Activated CD8-positive, alpha-beta memory T cell treated with anti-CD3 and anti-CD28 coated beads for 1 hour (primary cell): ENCODE data around the gene TCERG1L.

Experiments used
- DNase-seq, 2 donors: peaks; one replicate each; pipeline ENCODE4 v3.0.0-alpha.2; 2020; ENCODE audit warnings: low read depth in 1 of 2; ENCODE audit errors: extremely low read depth in 1 of 2

The TCERG1L gene

DNA sequence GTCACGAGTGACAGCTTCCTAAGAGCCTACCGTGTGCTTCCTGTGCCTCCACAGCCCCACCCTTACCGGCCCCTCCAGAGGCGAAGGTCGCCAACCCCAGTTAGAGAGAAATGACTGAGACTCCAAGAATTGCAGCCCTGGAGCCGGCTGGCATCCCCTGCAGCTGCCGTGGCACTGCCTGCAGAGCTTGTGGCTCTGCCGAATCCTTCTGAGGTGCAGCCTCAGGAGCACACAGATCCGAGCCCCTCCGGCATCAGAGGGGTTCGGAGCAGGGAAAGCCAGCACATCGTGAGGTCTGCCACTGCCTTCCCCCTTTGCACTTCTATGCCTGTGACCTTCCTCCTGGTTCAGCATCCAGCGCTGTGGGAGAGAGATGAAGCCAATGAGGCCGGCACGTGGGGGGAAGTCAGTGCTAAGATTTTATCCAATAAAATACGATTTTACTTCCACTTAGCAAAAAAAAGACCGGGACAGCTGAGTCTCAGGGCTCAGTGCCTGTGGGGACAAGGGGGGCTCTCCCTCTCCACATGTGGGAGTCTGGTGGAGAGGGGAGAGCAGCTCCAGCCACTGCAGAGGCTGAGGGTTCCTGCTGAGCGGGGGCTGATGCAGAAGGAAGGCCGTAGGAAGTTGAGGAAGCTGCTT is 80.1 kb downstream of the TCERG1L start:
- DNase-seq, result no peak

DNA sequence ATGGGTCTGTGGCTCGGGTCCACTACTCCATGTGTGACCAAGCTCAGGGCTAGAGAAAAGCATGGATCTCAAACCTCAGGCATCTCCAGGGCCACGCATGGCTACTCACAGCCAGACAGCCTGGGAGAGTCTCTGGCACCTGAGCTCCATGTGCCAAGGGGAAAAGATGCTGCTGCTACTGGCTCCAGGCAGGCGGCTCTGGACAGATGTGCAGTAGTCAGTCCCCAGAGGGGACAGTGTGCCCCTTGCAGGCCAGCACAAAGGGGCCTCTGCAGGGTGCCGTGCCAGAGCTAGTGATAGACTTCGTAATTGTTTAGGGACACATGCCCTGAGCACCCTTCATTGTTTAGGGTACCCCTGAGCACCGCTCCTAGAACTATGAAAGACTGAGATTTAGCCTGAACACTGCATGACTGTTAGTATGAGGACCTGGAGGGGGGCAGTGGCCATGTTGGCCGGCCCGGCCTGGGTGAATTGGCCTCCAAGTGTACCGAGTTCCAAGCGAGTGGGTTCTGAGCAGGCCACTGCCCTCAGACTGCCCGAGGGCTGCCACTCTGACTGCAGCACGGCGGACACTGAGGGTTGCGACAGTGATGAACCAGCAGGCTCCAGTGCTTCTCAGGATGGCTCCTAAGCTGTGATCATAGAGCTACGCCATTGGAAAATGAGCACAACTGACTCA is 80.7 kb downstream of the TCERG1L start:
- DNase-seq, result no peak

DNA sequence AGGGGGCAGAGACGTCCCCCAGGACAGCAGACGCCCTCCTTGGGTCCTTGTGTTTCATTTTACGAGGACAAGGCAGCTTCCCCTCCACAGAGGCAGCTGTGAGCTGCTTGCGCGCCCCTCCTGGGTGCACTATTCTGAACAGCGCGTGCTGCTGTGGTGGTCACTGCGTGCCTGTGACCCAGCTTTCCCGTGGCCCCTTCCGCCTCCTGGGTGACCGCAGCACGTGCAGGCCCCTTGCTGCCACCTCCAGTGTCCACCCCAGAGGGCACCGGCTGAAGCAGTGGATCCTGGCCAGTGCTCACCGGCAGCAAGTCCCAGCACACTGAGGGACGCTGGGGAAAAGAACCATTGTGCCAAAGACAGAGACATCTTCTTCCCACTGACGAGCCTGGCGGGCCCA is 81.4 kb downstream of the TCERG1L start:
- DNase-seq, result no peak

DNA sequence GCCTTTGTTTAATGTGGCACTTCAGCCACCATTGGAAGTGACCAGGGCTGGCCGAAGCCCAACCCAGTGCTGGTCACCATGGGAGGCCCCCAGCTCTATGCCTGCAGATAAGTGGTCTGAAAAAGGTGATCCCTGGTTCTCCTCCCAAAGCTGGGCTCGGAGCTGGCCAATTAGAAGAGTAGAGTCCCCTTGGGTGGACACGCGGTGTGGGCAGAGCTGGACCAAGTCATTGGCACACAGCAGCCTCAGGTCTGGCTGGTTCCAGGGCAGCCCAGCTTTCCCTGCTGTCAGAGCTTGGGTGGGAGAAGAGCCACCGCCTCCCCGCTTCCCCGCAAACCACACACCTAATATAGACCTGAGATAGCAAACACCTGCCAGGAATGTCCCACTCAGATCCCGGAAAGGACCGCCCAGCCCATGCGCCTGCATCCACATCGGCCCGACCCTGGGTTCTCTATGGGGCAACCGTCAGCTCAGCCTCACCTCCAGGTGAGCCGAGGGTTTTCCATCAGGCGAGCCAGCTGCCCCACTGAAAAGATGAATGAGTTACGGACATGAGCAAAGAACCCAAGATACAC is 84.3 kb downstream of the TCERG1L start:
- DNase-seq, result no peak

DNA sequence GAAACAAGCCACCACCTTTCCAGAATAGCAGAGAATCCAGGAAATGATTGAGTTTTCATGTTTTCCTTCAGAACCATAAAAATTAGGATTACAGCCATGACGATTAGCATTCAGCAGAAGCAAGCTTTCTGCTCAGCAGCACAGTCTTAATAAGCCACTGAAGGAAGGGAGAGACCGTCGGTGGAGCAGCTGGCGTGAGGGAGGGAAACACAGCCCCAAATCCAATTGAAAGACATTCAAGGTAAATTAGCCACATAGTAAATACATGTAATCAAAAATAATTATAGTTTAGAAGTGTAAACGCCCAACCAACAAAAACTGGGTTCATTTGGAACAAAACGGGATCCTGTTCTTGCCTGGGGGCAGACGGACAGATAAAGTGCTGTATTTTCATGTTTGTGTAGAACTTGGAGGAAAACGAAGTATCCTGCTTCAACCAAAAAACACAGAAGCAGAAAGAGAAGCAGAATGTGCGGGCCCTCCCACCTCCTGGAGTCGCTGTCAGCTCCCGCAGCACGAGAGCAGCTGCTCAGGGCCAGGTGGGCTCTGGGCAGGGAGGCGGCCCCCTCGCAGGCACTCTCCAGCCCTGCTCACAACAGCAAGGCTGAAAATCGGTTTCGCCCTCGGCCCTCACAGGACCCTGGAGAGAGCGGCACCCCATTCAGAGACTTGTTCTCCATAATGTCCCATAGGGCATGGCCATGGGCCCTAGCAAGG is 84.9 kb downstream of the TCERG1L start:
- no peak for DNase-seq

DNA sequence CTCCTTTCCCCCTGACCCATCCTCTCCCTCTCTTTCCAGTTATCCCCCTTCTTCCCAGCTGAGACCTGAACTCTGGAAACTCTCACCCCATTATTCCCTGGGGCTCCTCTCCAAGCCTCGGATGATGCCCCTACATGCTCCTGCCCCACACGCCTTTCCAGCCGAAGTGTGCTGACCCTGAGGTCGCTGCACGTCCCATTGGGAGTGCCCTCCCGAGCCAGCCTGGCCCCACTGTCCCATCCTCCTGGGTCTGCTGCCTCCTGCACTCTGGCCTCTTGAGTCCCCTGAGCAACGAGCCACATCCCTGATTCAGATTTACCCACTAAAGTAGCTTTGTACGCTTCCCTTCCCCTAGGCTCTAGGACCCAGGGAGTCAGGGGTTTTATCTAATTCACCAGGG is 87.4 kb downstream of the TCERG1L start:
- no peak for DNase-seq

DNA sequence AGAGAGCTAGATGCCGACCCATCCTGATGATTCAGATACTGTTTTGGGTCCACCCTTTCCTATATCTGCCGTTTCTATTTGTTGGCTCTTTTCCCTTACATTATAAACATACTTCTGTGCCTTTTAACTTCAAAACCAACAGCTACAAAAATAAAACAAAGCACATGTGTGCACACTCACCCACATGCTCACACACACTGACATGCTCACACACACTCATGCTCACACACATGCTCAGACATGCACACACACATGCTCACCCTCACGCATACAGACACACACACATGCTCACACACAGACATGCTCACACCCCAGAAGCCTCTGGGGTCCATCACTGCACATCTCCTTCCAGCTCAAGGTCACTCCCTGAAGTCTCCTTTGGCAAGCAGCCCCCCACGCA is 88.1 kb downstream of the TCERG1L start:
- no peak for DNase-seq

DNA sequence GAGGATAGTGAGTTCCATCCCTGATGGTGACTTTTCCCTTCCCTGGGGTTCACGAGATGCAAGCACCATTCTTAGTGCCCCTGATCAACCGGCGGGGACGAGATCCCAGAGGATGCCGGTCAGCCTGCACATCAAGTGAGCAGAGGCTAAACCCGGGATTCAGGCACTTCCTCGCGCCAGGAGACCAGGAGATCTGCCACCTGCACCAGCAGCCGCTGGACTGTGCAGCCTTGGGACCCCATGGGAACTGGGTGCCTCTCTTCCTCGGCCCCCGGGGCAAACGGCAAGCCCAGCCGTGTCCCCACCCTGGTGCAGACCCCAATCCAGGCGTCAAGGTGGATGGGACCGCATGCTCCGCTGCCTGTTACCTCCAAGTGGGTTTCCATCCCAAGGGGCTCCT is 88.5 kb downstream of the TCERG1L start:
- DNase-seq, result no peak

DNA sequence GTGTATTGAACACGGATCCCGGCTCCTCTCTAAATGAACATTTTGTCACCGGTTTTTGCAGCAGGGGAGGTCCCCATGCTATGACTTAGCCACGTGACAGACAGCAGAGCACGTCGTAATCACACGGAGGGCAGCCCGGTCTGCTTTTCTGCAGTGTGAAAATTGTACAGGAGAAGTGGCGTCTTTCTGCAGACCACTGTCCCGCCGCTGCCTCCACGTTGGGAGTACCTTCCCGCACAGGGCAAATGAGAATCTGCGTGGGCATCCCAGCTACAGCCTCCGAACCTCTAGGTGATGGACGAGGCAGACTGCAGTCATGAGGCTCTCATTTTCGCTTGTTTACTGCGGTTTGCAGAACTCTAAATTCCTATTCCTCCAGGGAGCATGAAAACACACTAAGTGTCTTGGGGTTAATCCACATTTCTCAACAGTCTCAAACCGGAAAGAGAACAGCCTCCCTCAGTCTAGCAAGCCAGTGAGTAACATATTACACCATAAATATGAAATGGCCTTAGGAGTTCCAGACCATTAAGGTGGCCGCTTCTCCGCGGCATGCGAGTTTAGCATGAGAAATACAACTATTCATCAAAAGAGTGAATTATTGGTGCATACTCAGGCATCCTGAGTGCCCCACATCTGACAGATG is 89.8 kb downstream of the TCERG1L start:
- no peak for DNase-seq

DNA sequence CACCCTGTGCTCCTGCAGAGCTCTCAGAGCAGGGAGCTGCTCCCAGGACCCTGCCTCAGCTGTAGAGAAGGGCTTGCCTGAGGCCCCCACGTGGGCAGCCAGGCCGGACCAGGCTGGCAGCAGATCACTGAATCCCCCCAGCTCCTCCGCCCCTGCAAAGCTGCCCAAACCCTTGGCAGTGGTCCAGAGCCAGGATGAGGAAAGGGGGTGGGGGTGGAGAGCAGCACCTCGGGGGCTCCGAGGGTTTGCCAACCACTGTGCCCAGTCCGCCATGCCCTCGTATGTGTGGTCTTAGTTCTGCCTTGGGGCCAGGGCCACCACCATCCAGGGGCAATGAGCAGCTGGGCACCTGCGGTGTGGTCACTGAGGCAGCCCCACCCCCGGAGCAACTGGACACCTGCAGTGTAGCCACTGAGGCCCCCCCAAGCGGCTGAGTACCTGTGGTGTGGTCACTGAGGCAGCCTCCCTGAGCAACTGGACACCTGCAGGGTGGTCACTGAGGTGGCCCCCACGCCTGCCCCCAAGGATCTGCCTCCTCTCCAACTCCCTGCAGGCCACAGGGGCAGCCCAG is 90.8 kb downstream of the TCERG1L start:
- no peak for DNase-seq

DNA sequence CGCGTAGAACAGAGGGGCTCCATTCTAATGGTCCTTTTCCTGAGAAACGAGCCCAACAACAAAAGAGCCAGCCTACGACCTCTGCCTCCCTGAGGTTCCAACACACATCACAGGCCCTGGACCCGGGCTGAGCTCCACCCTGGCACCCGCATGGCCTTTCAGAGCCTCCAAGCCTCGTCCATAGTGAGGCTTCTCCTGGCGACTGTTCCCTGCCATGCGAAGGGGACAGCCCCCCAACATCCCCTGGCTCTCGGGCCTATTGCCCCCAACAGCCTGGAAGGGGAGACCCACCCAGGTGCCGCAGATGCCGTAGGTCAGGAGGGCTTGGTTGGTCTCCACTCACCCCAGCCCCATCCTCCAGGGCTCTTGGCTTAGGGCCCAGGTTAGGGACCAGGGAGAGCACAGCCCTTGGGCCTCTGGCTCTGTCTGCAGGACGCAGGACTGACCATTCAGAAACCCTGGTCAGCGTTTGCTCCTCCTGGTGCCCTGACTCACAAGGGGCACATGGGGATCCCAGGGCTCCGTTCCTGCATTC is 91.5 kb downstream of the TCERG1L start:
- no peak for DNase-seq

DNA sequence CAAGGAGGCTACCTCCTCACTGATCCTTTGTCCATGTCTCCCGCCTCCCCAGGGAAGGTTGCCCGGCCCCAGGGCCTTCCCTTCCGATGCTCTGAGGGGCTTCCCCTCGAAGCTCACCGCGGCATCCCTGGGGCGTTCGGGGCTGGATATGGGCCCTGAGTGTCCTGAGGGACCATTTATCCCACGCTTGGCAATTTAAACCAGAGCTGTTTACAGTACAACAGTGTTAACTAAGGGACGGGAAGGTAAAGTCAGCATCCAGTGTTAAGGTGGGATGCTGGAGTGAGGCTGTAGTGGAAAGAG is 92.0 kb downstream of the TCERG1L start:
- no peak for DNase-seq

DNA sequence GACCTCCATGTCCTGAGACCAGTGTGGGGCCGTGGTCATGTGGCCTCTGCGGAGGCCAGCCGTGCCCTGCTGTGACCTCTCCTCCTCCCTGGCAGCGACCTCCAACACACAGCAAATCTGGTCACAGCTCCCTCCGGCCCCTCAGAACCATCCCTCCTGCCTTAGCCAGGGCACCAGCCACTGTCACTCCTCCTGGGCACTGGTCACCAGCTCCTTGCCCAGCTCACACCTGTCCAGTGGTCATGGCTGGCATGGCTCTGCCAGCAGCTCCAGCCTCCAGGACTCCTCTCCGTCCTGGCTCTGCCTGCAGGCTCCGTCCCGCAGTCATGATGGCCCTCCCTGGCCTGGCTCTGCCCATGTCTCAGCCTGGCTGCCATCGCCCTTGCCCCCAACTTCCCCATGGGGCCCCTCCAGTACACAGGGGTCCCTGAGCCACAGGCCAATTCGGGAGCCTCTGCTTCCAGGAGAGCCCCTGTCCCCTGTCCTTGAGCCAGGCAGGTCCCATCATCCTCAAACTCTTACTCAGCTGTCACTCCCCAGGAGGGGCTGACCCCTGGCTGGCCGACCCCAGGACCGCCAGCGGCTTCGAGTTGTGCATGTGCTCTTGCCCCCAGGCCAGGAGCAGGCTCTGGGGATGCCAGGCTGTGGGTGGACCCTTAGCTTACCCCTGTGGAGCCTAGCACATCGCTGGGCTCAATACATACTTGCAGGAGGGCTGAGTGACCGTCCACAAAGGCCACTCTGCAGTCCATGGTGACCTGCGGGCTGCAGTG is 92.5 kb downstream of the TCERG1L start:
- DNase-seq, result no peak

DNA sequence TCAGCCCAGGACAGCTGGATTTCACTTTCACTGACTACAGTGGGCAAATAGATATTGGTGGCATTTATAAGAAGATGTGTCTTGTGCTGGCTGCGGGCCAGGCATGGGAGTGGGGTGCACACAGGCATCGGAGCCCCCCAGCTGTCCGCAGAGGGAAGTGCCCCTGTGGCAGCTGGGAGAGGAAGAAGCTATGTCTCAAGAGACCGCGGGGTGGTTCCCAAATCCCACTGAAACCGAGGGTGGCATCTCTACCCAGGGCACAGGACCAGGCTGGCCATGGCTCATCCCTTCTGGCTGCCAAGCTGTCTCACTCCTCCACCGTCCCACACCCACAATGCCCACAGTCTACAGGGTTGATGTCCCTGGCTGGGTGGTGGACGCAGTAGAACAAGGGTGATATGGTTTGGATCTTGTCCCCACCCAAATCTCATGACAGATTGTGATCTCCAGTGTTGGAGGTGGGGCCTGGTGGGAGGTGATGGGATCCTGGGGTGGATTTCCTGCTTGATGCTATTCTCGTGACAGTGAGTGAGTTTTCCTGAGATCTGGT is 94.8 kb downstream of the TCERG1L start:
- no peak for DNase-seq

DNA sequence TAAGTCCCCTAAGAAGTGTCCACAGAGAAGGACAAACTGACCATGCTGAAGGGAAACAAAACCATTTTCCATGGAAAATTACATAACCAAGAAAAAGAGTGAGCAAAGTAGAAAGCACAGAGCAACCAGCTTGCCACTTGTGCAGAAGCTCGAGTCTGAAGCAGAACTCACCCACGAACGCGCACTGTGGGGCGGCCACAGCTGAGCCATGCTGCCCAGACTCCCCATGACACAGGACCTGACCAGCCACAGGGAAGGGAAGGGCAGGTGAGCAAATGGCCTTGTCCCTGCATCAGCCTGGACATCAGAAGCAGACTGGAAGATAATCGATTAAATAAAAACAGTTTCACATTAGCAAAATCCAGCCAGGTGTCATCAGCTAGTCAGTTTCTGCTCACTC is 95.7 kb downstream of the TCERG1L start:
- DNase-seq, result no peak

DNA sequence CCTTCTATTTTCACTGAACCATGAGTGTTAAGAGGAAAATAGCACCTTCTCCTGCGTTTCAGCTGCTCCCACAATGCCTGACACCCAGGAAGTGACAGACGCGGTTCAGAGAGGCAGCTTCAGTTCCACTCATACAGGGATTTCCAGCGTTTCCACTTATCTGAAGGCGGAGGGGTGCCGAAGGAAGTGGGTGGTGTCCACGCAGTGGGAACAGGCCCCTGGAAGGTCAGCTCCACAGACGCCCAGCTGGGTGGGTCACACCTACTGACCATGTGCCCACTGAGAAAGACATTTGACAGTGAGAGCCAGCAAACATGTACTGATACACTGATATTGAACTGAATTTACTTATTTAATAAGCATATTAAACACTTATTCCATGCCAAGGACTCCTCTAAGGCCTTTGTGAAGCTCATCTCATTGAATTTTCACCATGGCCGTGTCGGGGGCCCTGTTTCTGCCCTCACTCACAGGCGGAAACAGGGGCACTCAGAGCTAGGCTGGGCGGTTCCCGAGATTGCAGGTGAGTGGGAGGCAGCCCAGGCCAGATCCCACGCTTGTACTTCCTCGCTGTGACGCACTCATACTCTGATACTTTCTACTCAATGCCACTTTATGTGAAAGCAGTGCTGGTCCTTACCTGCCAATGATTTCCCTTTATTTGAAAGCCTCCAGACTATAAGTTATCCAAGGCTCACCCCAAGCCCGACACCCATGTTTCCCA is 96.8 kb downstream of the TCERG1L start:
- no peak for DNase-seq

DNA sequence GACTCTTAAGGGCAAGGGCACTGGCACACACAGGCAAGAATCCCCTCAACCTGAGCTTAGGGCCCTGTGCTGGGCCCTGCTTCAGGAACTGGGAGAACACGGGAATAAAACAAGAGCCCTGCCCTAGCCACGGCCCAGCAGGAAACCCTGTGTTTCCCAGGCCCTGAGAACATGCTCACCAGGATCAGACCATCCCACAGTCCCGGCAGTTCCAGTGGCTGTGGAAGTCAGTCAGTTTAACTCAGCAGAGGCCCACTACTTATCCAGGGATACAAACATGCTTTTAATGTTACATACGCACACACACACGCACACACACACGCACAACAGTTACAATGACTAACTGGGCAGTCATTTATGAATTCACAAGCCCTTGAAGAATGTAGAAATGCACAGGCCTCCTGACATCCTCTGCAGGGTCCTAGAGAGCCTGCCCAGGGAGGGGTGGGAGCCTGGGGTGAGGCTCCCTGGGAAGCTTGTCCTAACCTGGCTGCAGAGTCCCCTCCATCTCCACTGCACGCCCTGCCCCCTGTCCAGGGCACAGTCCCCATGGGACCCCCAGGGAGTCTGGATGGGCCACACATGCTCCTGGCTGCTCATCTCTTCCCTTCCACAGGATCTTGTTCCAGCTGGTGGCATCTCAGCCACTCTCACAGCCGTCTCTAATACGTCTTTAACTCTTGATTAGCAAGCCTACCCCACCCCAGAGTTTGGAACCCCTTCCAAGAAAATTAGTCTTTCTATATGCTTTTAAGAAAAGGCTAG is 97.6 kb downstream of the TCERG1L start:
- DNase-seq, result no peak

DNA sequence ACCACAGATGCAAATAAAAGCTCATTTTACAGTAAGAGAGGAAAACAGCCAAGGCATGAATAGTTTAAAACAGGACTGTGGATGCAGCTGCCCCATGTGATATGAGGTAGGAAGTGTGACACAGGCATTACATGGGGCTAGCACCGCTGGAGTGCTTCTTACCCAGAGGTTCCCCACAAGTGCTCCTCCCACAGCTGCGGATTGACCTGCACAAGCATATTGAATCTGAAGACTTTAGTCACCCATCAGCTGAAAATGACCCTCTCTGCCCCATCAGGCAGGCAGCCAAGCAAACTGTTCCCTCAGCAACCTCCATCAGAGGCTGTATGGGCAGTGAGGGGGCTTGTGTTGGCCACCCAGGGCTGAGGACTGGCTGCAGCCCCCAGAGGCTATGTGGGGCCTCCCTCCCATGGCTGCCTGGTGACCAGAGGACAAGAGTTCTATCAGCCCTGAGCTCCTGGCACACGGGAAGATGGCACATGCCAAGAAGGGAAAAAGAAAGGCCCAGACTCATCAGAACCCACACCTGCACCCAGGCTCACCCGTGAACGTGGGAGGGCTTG is 98.7 kb downstream of the TCERG1L start:
- no peak for DNase-seq
